Heart right ventricle (tissue), 16 donors: ENCODE results near the gene TRAK1. TPM values are rescaled to one million over a fixed set of nuclear protein-coding genes. Genes with fewer than 3 reads are reported as not detected.

Experiments
- ATAC-seq, 8 donors: fragments of 200-7000 bp; cut with Tn5 transposase; one replicate each; pipeline ENCODE4 v1.9.1; 2020; ENCODE audit warnings: mild to moderate bottlenecking in 8 of 8, moderate library complexity in 8 of 8, moderate number of reproducible peaks in 1 of 8
- DNase-seq, 2 donors: peaks; one replicate each; pipeline ENCODE4 v3.0.0-alpha.2; 2020
- H3K27ac ChIP-seq, 10 donors: fragments of 200-600 bp; sonication (generic) in 2 of 10; one replicate each; pipeline versions ENCODE4 v1.5.0 to v1.8.0; 2020 to 2022; ENCODE audit warnings: mild to moderate bottlenecking in 3 of 10
- H3K27me3 ChIP-seq, 7 donors: fragments of 200-600 bp; one replicate each; pipeline ENCODE4 v1.8.0; 2021 to 2022; ENCODE audit warnings: mild to moderate bottlenecking in 2 of 7
- H3K36me3 ChIP-seq, 9 donors: fragments of 200-600 bp; sonication (generic) in 1 of 9; one replicate each; pipeline versions ENCODE4 v1.5.0 to v1.8.0; 2020 to 2022; ENCODE audit warnings: mild to moderate bottlenecking in 2 of 9
- H3K4me1 ChIP-seq, 9 donors: fragments of 200-600 bp; sonication (generic) in 1 of 9; one replicate each; pipeline versions ENCODE4 v1.5.0 to v1.8.0; 2020 to 2022; ENCODE audit warnings: mild to moderate bottlenecking in 4 of 9
- H3K4me3 ChIP-seq, 10 donors: fragments of 200-600 bp; sonication (generic) in 2 of 10; one replicate each; pipeline versions ENCODE4 v1.5.0 to v1.8.0; 2020 to 2022; ENCODE audit warnings: mild to moderate bottlenecking in 7 of 10, moderate library complexity in 2 of 10
- H3K9me3 ChIP-seq, 11 donors: fragments of 200-600 bp in 10 of 11; sonication (generic) in 2 of 11; one replicate each; pipeline versions ENCODE4 v1.5.0 to v1.8.0; 2013 to 2022; ENCODE audit warnings: mild to moderate bottlenecking in 2 of 11, control low read depth in 1 of 11, moderate library complexity in 1 of 11
- WGBS, 2 donors: extraction: QIAGEN DNeasy Blood & Tissue Kit; methylation state at CpG; one replicate each; pipeline ENCODE4 v1.1.7; 2013; ENCODE audit warnings: inconsistent platforms in 1 of 2; 5-methylcytosine and 5-hydroxymethylcytosine counted together
- intact Hi-C, 10 donors: fragments of 100-400 bp; cut with DNase I; formaldehyde crosslinking; loops; one replicate each; pipeline versions ENCODE4 v1.11.1 to v1.14.2; 2022
- polyA plus RNA-seq, 2 donors: library from polyadenylated mRNA; stranded (reverse); fragments of 200-250 nt; gene quantifications; one replicate each; pipeline ENCODE4 v1.2.3, GENCODE V29; 2013
- total RNA-seq, 10 donors: library from RNA; stranded (reverse); fragmentation: NEBNext Ultra II Directional in 3 of 10; extraction: Animal tissue kit (Norgen Biotek cat#: 25700) in 3 of 10; gene quantifications; one replicate each; pipeline versions ENCODE4 v1.2.1 to v1.2.4, GENCODE V29; 2021 to 2023
- TF ChIP-seq, protein P1 (sequence below), 9 donors: fragments of 200-600 bp; sonication (generic) in 2 of 9; IDR thresholded peaks; one replicate each; pipeline versions ENCODE4 v1.5.0 to v1.8.0; 2021 to 2022; ENCODE audit warnings: antibody characterized with exemption in 9 of 9, mild to moderate bottlenecking in 5 of 9, moderate library complexity in 1 of 9
- donor health status: Arrhythmogenic right ventricular cardiomyopathy.
- donor health status: ischemic (EF 13 %, LVEDD 7.1; RV severe dilation, severe dysfunction).
- donor health status: healthy with polysubstance abuse.
- donor health status: DM: no; HTN: yes; CAD: no.
- donor health status: DM: no; HTN: no; CAD: no.
- donor health status: ischemic (EF 25% LVEDD 6.9; RV normal size, moderate dysfunction).
- donor health status: ischemic (EF 25% LVEDD 5.7; RV mildly dilated, moderate dysfunction).
- donor health status: healthy.
- donor health status: DM: yes; HTN: yes; CAD: no.
- donor health status: Ischemic cardiomyopathy.
- donor health status: ischemic (EF 35%, LVEDD 5.7; RV mildly dilated, moderate dysfunction).
- donor health status: nonischemic (EF 11% LVEDD 7.7; RV severe dilation, severe dysfunction).
- donor health status: DM: yes; HTN: yes; CAD: no.
- donor health status: PGD.
- donor health status: ischemic (EF 29% LVEDD 5.4; RV normal size, mild dysfunction).
- donor health status: nonischemic (EF 23%, LVEDD 6.1; RV moderate dilation, normal function).

The TRAK1 gene
- total and polyA plus RNA-seq, 12 donors, result 35.5 to 423 (median 303) TPM

DNA sequence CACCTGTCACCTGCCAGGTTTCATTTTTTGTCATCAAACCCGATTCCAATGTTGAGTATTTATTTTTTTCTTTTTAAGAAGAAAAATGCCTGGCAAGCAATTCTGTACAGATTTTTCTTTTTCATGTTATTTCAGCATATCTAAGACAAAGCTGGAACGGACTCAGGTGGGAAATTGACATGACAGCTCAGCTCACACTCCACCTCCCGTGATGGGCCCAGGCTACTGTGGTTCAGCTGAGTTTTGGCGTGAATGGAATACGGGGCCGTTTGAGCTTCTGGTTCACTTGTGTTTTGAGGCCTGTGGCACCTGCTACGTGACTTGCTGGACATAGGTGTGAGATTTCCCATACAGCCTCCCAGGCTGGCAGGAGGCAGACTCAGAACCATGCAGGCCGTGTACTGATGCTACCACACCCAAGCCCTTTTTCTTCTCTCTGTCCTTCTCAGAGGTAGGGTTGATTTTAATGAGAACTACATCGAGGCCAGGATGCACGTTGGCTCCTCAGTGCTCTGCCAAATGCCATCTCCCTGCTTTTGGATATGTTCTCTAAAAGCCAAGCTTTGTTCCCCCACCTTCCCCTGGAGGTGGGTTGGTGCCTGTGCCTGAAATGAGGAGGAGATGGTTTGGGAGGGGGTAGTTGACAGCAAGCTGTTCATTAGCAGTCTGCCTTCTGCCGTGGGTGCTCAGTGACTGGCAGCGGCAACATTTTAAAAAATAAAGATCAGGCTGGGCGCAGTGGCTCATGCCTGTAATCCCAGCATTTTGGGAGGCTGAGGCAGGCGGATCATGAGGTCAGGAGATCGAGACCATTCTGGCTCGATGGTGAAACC lies 48.7 kb downstream of the TRAK1 start:
- DNase-seq (no peak), ATAC-seq (no peak)
- Histone ChIP-seq H3K36me3 (peaks cover 0 to 15% (median 0%) of the 10 kb centered on the region in 9 donors), H3K4me1 (peaks cover 0 to 50% (median 19%) of the 10 kb centered on the region in 9 donors), H3K27me3 (no peaks in the 10 kb centered on the region), H3K4me3 (no peak overlapping the region), H3K9me3 (no peaks in the 10 kb centered on the region), H3K27ac (no peak overlapping the region)
- intact Hi-C loops, result no loop called here
- 88 to 89% methylated on average over 16 of the region's 16 CpGs for WGBS, 2 donors
- TF ChIP-seq, protein P1, sequence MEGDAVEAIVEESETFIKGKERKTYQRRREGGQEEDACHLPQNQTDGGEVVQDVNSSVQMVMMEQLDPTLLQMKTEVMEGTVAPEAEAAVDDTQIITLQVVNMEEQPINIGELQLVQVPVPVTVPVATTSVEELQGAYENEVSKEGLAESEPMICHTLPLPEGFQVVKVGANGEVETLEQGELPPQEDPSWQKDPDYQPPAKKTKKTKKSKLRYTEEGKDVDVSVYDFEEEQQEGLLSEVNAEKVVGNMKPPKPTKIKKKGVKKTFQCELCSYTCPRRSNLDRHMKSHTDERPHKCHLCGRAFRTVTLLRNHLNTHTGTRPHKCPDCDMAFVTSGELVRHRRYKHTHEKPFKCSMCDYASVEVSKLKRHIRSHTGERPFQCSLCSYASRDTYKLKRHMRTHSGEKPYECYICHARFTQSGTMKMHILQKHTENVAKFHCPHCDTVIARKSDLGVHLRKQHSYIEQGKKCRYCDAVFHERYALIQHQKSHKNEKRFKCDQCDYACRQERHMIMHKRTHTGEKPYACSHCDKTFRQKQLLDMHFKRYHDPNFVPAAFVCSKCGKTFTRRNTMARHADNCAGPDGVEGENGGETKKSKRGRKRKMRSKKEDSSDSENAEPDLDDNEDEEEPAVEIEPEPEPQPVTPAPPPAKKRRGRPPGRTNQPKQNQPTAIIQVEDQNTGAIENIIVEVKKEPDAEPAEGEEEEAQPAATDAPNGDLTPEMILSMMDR (IDR thresholded peaks at IDR 0.05), result no peak

DNA sequence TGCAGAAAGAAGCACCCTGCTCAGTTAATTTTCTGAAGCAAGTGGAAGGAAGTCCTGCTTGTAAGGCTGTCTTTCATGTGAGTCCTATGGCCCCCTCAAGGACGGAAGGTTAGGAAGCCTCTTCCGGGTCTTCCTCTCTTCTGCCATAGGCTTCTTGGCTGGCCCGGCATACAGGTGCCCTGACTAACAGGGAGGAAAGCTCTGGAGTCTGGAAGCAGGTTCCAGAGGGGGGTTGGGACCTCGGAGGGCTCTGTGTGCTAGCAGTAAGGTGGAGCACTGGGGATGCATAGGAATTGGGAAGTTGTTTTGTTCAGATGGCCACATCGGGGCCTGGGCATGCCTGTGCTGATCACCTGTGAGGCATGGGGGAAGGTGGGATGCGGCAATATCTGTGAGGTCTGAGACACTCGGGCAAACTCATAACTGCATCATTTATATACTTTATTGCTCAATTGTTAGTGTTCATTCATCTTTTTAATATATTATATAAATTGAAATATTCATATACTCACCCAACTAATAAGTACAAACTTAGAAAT lies 49.6 kb downstream of the TRAK1 start:
- TF ChIP-seq, protein P1 (IDR thresholded peaks at IDR 0.05), result no peak
- no peak overlapping the region for H3K27ac ChIP-seq
- 78 to 85% methylated on average over 7 of the region's 7 CpGs for WGBS, 2 donors
- intact Hi-C loops, result no loop called here
- H3K4me3 ChIP-seq, result no peak overlapping the region
- no peaks in the 10 kb centered on the region for H3K27me3 ChIP-seq
- no peaks in the 10 kb centered on the region for H3K9me3 ChIP-seq
- DNase-seq (no peak), ATAC-seq (no peak)
- H3K36me3 ChIP-seq, result peaks cover 0 to 15% (median 0%) of the 10 kb centered on the region in 9 donors
- peaks cover 0 to 42% (median 17%) of the 10 kb centered on the region in 9 donors for H3K4me1 ChIP-seq

DNA sequence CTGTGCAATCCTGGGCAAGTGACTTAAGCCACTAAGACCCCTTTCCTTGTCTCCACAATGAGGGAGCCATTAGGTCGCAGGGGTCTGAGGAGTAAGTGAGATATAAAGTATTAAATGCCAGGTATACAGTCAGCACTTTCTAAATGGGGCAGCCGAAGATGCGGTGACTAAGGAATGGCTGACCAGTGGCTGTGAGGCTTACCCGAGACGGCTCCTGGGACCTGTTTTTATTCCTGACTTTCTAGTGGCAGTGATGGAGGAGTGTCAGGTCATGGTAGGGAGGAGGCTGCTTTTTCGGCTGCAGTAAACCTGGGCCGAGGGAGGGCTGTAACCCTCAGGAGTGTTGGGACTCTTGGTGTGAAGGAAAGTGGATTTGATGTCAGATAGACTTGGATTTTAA lies 52.3 kb downstream of the TRAK1 start:
- intact Hi-C loops, result no loop called here
- no peak overlapping the region for H3K4me3 ChIP-seq

DNA sequence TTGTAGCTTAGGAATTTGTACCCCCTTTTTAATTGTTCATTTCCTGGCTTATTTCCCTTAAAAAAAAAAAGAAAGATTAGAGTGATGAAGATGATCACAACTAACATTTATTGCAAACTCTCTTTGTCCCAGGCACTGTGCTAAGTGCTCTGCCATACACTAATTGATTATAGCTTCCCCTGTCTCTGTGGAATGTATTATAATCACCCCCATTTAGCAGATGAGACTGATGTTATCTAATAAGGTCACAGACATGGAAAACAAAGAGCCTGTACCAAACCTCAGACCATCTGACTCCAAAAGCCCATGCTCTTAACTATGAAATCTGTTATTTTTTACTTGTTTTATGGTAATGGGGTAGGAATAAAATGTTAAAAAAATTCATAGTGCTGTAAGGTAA lies 53.1 kb downstream of the TRAK1 start:
- no peak for ATAC-seq
- TF ChIP-seq, protein P1 (IDR thresholded peaks at IDR 0.05), result no peak
- Histone ChIP-seq H3K27ac (no peak overlapping the region), H3K4me3 (no peak overlapping the region), H3K36me3 (peaks cover 0 to 14% (median 0%) of the 10 kb centered on the region in 9 donors), H3K4me1 (peaks cover 0 to 51% (median 26%) of the 10 kb centered on the region in 9 donors), H3K27me3 (no peaks in the 10 kb centered on the region), H3K9me3 (no peaks in the 10 kb centered on the region)
- intact Hi-C loops, result no loop called here
- DNase-seq, result no peak

More for the DNA sequence above, 52.3 kb downstream of the TRAK1 start:
- H3K36me3 ChIP-seq, result peaks cover 0 to 15% (median 0%) of the 10 kb centered on the region in 9 donors
- no peaks in the 10 kb centered on the region for H3K9me3 ChIP-seq
- ATAC-seq (peak in 1 of 8 donors; percentile 29), DNase-seq (no peak)
- TF ChIP-seq, protein P1 (IDR thresholded peaks at IDR 0.05), result no peak
- H3K4me1 ChIP-seq, result peaks cover 0 to 43% (median 20%) of the 10 kb centered on the region in 9 donors
- no peaks in the 10 kb centered on the region for H3K27me3 ChIP-seq
- no peak overlapping the region for H3K27ac ChIP-seq
- WGBS, 2 donors, result 66 to 74% methylated on average over 7 of the region's 7 CpGs
